Measurements from ENCODE around the gene DGCR6. TPM values are rescaled to one million over a fixed set of nuclear protein-coding genes. Genes with fewer than 3 reads are reported as not detected.
"Not testable (repeated sequence)": the region's sequence is repeated elsewhere in the genome, so short reads cannot be mapped to it uniquely, and the experiment has no call there.

The DGCR6 gene
- 0.71 and 0.81 TPM in 2 replicates for total RNA-seq

DNA sequence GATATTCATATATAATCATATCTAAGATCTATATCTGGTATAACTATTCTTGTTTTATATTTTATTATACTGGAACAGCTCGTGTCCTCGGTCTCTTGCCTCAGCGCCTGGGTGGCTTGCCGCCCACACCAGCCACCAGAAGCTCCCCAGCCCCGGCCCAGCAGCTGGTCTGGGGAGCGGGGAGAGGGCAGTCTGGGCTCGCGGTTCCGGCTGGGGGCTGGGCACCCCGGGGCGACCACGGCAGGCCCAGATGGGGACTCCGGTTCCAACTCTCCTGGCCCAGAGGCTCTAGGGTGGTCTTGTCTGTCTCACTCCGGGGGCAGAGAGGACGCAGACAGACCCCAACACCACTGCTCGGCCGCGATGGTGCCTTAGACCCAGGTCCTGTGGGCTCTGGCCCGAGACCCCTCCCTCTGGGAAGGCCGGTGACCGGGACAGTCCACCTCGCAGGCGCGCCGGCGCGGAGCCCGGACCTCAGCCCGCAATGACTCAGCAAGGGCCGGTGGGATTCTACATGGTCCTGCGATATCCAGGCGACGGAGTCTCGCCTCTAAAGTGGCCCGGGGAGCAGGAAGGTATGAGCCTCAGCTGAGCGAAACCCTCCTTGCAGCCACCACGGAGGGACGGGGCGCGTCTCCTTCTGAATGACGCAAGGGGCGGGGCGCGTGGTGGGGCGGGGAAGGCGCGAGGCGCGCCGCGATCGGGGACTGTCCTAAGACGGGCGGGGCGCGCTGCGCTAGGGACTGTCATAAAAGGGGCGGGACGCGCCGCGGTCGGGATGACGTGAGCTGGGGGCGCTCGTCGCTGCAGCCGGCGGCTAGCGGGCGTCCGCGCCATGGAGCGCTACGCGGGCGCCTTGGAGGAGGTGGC lies at the start of gene DGCR6:
TSS of gene DGCR6 (plus strand) at position 781 of the 870 bp plus-strand sequence. CDS start at position 836, 55 bp downstream.
- intact Hi-C loops (cut with micrococcal nuclease) = no loop called here

DNA sequence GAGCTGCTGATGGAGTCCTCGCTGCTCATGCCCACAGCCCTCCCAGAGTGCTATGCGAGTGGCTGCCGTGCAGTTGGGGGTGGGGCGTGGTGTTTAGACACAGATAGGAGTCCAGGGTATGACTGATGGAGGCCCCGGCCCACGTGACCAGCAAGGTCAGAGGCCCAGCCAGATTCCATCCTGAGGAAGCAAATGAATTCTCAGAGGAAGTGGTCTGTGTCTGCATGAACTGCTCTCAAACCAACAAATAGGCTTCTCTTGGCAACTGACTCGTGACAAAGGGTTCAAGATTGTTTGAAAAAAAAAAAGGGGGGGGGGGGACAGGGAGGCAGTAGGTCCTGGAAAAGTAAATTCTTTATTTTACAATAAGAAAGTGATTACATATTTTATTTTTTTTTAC lies 46.8 kb upstream of the DGCR6 start:
- intact Hi-C loops (cut with micrococcal nuclease) = not testable (repeated sequence)

DNA sequence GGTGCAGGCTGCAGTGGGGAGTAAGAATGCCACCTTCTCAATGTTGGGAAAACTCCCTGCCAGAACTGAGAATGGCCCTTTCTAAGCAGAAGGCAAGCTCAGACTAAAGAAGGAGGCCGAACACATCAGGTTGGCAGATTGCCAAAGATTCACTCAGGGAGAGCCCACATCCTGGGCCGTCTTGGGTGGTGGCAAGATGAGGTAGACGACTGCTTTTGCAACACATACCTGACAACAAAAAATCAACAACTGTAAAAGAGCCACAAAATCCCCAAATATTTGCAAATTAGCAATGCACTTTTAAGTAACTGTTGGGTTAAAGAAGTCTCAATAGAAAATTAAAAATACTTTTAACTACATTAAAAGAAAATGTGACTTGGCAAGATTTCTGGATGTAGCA lies 24.9 kb upstream of the DGCR6 start:
- intact Hi-C loops (cut with micrococcal nuclease) = not testable (repeated sequence)

DNA sequence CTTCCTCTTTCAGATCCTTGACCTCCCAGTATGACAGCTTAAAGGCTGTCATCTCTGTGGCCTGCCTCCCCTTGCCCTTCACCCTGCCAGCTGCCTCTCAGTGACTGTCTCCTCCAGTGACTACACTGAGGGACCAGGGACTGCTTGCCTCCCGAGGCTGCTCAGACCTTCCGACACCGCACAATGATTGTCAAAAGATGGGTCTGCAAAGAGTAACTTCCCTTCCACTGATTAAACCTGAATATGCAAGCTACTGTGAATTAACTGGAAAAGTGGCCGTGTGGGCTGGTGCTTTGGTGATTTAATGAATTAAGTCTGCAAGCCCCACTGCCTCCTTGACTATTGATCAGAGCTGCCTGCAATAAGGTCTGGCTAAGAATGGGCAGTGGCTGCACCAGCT lies 21.7 kb upstream of the DGCR6 start:
- intact Hi-C loops (cut with micrococcal nuclease) = not testable (repeated sequence)

DNA sequence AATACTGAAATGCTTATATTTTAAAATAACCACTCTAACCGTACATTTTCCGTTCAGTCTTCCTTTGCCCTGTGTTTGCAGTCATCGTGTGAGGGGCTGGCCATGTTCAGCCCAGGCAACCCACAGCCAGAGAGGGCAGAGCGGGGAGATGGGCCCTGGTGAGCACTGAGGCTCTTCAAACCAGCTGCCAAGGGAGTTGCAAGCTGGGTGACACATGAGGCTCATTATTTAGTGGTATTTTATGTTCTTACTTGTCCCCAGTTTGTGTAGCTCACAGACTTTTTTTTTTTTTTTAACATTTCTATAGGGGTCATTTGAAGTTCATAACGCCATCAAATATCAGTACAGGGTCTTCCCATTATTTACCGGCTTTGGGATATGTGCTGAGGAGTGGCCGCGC lies 18.0 kb upstream of the DGCR6 start:
- intact Hi-C loops (cut with micrococcal nuclease) = no loop called here

DNA sequence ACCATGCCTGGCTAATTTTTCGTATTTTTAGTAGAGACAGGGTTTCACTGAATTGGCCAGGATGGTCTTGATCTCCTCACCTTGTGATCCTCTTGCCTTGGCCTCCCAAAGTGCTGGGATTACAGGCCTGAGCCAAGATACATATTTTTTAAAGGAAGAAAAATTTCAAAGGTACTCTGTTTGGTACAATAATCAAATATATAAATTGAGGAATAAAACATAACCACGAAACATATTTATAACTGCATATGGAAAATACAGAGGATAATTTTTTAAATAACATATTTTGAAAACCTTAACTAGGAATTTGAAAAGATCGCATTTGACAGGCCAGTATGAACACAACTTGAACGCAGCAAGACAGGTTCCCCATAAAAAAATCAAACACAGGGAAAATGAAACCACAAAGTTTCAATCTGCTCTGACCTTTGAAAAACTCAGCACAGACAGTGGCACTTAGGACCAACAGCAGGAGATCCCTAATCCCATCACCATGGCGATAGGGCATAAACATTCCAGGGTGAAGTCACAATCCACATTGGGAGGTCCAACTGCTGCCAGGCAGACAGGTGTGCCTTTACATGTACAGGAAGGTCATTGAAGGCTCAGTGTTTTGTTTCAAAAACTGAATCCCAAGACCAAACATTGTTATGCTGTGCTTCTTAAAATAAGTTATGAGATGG lies 15.5 kb upstream of the DGCR6 start:
- intact Hi-C loops (cut with micrococcal nuclease) = not testable (repeated sequence)

DNA sequence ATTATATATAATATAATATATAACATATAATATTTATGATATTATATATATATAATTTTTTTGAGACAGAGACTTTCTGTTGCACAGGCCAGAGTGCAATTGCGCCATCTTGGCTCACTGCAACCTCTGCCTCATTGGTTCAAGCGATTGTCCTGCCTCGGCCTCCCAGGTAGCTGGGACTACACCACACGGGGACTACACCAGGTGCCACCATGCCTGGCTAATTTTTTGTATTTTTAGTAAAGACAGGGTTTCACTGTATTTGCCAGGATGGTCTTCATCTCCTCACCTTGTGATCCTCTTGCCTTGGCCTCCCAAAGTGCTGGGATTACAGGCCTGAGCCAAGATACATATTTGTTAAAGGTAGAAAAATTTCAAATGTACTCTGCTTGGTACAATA lies 12.3 kb upstream of the DGCR6 start:
- intact Hi-C loops (cut with micrococcal nuclease) = not testable (repeated sequence)

DNA sequence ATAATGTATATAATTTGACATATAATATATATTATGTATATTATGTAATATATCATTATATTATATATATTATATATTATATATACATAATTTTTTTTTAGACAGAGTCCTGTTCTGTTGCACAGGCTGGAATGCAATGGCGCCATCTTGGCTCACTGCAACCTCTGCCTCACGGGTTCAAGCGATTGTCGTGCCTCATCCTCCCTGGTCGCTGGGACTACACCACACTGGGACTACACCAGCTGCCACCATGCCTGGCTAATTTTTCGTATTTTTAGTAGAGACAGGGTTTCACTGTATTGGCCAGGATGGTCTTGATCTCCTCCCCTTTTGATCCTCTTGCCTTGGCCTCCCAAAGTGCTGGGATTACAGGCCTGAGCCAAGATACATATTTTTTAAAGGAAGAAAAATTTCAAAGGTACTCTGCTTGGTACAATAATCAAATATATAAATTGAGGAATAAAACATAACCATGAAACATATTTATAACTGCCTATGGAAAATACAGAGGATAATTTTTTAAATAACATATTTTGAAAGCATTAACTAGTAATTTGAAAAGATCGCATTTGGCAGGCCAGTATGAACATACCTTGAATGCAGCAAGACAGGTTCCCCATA lies 10.0 kb upstream of the DGCR6 start:
- intact Hi-C loops (cut with micrococcal nuclease) = not testable (repeated sequence)

DNA sequence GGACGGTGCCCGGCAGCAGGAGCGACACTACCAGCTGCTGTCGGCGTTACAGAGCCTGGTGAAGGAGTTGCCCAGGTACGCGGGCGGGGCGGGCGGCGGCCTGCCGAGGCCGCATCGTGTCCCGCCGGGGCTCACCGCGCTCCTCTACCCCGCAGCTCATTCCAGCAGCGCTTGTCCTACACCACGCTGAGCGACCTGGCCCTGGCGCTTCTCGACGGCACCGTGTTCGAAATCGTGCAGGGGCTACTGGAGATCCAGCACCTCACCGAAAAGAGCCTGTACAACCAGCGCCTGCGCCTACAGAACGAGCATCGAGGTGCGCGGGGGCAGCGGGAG lies 258 bp downstream of the DGCR6 start:
- intact Hi-C loops (cut with micrococcal nuclease) = not testable (repeated sequence)

DNA sequence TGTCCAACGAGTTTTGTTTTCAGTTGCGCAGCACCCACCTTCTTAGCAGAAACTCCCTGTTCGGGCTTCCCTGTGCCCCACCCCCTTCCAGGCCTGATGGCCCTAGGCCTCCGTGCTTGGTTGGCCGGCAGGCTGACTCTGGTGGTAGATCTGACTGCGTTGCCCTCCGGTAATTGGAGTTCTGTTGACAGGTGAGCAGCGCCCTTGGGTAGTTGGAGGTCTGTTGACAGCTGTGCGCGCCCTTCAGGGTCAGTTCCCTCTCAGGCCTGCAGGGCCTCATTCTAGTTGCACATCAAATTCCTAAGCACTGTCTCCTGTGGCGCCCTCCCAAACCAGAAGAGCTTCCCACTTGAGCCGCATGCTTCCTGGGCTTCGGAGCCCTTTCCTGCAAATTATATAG lies 776 bp downstream of the DGCR6 start:
- intact Hi-C loops (cut with micrococcal nuclease) = no loop called here

DNA sequence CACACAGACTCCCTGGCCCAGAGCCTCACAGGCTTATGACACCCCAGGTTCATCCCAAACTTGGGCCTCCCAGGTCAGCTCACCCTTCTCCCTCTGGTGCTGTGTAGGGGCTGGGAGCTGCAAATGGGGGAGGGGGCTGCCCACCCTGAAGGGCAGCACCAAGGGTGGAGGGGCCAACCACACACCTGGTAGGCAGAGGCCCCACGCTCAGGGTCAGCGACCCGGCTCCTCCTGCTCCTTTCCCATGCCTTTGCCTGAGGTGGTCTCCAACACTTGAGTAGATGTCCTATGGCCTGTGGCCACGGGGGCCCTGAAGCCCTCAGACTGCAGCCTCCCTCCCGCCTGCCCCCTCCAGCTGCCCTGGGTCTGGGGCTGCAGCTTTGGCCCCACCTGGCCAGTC lies 3.4 kb downstream of the DGCR6 start:
- intact Hi-C loops (cut with micrococcal nuclease) = no loop called here

DNA sequence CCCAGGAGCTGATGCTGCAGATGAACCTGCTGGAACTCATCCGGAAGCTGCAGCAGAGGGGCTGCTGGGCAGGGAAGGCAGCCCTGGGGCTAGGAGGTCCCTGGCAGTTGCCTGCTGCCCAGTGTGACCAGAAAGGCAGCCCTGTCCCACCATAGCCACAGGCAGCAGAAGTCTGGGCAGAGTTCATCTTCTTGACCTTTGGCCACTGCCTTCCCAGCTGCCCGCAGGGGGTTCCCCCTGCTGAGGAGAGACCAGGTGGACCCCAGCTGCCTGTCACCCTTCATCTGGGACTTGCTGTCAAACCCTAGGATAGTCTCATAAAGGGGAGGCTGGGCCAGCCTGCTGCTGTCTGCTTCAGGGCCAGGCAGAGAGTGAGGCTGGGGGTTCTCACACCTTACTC lies 5.4 kb downstream of the DGCR6 start:
- intact Hi-C loops (cut with micrococcal nuclease) = not testable (repeated sequence)

DNA sequence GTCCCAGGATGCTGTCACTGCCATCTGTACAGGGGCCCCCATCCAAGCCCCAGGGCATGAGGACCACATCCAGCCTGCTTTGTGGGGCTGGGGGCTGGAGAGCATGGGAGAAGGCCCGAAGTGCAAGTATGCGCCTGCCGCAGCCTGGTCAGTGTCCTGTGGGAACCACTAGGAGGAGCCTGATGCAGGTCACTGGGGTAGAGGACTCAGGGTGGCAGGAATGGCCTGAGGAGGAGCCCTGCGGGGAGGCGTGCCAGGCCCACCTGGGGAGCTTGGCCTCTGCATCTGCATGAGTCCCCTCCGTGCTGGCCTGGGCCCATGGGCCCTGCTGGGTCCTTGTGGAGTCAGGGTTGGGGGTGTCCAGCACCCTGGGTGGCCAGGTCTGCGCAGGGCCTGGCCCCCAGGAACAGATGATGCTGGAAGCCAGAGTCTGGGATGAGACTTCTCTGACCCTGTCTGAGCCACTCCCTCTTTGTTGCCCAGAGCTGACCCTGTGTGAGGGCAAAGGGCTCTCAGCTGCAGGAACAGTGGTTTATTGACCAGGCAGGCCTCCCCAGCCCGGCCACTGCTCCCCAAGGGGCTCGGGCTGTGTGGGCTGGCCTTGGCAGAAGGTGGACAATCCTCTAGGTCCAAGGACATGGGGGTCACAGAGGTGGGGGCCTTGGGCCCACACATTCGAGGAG lies 6.3 kb downstream of the DGCR6 start:
- intact Hi-C loops (cut with micrococcal nuclease) = not testable (repeated sequence)

DNA sequence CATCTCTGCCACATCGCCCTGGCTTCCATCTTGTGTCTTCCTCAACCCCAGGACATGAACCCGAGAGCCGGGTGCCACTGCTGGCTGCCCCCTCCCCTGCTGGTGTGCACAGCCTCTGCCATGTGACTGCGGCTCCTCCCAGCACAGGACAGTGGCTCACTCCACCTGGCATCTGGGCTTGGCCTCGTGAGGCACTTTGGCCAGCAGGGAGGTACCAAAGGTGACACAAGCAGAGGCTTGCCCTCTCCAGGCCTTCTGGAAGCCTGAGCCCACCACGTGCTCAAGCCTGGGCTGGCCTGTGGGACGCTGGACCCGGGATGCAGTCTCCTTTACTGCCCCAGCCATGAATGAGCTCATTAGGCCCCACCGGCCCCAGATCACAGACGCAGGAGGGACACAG lies 8.4 kb downstream of the DGCR6 start:
- intact Hi-C loops (cut with micrococcal nuclease) = not testable (repeated sequence)

DNA sequence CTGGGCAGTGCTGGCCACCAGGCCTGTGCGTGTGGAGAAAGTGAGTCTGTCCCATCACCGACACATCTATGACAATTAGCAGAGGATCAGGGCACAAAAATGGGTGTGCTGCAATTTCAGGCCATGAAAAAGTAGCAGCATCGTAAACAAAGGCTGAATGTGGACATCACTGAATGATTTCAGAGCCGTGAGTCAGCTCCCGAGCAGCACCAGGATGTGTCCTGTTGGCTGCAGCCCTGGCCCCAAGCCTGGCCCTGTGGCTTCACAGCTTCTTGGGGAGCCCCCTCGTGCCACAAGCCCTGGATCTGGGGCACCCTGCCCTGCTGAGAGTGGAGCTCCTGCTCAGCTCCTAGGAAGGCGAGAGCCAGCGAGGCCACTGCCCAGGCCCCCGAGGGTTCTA lies 9.4 kb downstream of the DGCR6 start:
- intact Hi-C loops (cut with micrococcal nuclease) = not testable (repeated sequence)

DNA sequence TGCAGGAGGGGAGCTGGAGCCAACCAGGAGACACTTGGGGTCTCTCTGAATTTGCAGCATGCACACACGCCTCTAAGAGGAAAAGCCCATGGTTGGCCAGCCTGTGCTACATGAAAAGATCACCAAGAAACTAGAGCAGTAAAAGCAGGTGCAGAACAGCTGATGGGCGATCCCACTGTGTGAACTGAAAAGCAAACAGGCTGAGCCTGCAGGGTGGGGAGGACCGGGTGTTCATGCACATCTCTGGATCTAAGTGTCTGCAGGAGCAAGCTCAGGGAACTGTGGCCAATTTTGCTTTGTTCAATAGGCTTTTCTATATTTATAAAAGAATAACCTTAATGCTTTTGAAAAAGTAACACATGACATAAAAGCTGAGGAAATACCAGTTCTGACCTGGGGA lies 11.7 kb downstream of the DGCR6 start:
- intact Hi-C loops (cut with micrococcal nuclease) = not testable (repeated sequence)

DNA sequence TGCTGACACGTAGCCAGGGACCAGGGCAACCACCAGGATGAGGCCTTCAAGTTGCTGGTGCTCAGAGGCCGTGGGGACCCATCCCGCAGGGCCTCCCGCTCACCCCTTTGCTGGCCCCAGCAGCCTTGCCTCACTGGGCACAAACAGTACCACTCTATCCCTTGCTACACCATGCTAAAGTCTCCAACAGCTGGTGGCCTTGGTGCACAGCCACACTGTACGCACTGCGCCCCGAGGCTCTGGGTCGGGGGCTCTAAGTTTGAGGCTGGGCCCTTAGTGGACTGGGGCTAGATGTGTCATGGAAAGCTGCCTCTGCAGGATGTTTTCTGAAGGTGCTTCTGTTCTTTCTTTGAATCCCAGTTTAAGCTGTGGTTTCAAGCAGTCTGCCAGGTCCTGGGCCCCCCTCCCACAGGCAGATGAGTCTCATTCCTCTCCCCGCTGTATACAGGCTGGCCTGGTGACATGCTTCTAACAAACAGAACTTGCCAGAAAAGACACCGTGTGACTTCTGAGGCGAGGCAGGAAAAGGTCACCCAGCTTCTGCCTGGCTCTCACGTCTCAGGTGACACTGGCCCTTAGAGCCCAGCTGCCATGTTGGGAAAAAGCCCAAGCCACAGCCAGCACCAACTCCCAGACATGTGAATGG lies 14.3 kb downstream of the DGCR6 start:
- intact Hi-C loops (cut with micrococcal nuclease) = not testable (repeated sequence)

DNA sequence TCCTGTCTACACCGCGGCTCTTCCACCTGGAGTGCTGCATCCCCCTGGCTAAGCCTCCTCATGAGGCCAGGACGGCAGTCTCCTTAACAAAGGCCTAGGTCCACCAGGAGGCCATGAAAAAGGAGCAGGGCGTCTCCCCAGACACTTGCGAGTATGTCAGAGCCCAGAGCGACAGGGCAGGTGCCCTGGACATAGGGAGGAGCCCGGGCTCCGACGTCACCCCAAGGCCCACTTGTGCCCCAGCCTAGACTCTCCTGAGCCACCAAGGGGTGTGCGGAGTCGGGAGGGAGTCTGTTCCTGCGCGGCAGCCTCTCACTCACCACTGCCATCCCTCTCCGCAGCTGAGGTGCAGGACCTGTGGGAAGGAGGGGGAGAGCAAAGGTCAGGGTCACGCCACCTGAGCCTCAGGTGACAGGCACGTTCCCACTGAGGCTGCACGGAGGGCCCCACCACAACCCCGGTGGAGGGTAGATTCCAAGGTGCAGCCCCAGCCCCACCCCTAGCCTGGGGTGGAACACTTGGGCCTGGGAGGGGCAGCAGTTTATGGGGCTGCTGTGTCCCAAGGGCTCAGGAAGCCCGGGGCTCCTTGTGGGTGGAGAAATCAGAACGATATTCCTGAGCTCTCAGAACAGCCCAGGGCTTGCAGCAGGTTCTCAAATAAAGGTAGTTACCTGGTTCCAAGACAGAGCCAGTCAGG lies 19.4 kb downstream of the DGCR6 start:
- intact Hi-C loops (cut with micrococcal nuclease) = no loop called here

DNA sequence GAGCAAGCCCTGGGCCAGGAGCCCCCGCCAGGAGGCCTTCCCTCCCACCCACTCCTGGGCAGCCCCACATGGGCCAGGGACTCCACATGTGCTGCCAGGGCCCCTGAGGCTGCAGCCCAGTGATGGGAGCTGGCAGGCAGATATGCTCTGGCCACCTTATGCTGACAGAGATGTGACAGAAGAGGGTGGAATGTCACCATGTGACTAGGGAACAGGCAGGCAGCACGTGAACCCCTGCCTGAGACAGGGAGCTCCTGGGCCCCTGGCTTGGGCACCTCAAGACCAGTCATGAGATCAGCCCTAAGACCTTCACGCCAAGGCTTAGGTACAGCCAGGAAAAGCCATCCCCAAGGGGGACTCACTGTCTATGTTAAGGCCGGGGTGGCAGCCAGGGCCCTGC lies 20.9 kb downstream of the DGCR6 start:
- intact Hi-C loops (cut with micrococcal nuclease) = no loop called here

DNA sequence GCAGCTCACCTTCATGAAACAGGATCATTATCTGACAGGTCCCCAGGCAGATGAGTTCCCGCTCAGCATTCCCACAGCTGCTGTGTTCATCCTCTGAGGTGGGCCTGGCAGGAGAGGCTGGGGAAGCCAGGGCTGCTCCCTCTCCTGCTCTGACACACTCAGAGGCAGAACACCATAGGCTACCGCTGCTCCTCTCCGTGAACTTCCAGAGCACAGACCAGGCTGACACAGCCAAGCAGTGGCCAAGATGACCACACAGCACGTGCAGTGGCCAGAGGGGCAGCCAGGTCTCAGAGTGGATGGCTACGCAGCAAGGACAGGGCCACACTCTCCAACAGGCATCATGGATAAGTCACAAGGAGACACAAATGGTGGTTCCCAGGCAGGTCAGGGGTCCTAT lies 21.5 kb downstream of the DGCR6 start:
- intact Hi-C loops (cut with micrococcal nuclease) = no loop called here

DNA sequence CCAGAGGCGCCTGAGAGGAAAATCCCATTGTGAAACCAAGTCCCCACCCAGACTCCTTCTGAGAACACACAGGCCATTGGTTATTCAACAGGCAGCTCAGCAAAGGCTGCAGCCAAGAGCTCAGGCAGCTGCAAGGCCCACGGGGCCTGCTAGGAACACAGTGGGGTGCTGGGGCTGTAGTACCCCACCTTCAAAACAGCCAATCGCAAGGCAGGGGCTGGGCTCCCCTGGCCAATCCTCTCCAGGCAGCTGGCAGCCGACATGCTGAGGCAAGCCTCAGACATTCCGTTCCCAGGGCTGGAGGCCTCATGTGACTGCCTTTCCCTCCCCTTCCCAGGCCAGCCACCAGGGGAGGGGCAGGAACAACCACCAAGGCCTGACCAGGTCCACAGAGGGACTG lies 23.3 kb downstream of the DGCR6 start:
- intact Hi-C loops (cut with micrococcal nuclease) = no loop called here
